PFSK-1 (cell line): Measurements from ENCODE around the gene TMEM106A.

Source experiments
- FOXP2 ChIP-seq: optimal IDR thresholded peaks from 2 replicates; pipeline ENCODE3; 2011; ENCODE audit warnings: borderline replicate concordance, control low read depth, inconsistent platforms; ENCODE audit not compliant: insufficient read depth; ENCODE audit errors: extremely low read length, extremely low read depth
- POLR2AphosphoS5 ChIP-seq: IDR thresholded peaks from 2 replicates; pipeline ENCODE4 v1.6.1; 2012; ENCODE audit warnings: low read depth, mild to moderate bottlenecking, control low read depth, low read length, moderate library complexity
- SIN3A ChIP-seq: IDR thresholded peaks from 2 replicates; pipeline ENCODE4 v1.6.1; 2012; ENCODE audit warnings: mild to moderate bottlenecking, low read length, moderate library complexity, borderline replicate concordance; ENCODE audit not compliant: insufficient read depth
- TAF1 ChIP-seq: IDR thresholded peaks from 2 replicates; pipeline ENCODE4 v1.6.1; 2012; ENCODE audit warnings: low read length, control low read depth, borderline replicate concordance; ENCODE audit not compliant: insufficient read depth
- TF ChIP-seq, protein P1 (sequence below), 2 experiments: IDR thresholded peaks; 2 replicates each; pipeline versions ENCODE4 v1.6.1 to v1.8.0; 2011 to 2012; ENCODE audit warnings: low read depth in 2 of 2, low read length in 2 of 2, control low read depth in 1 of 2, inconsistent platforms in 1 of 2, mild to moderate bottlenecking in 1 of 2, moderate library complexity in 1 of 2; ENCODE audit not compliant: insufficient read depth in 1 of 2

The TMEM106A gene

DNA sequence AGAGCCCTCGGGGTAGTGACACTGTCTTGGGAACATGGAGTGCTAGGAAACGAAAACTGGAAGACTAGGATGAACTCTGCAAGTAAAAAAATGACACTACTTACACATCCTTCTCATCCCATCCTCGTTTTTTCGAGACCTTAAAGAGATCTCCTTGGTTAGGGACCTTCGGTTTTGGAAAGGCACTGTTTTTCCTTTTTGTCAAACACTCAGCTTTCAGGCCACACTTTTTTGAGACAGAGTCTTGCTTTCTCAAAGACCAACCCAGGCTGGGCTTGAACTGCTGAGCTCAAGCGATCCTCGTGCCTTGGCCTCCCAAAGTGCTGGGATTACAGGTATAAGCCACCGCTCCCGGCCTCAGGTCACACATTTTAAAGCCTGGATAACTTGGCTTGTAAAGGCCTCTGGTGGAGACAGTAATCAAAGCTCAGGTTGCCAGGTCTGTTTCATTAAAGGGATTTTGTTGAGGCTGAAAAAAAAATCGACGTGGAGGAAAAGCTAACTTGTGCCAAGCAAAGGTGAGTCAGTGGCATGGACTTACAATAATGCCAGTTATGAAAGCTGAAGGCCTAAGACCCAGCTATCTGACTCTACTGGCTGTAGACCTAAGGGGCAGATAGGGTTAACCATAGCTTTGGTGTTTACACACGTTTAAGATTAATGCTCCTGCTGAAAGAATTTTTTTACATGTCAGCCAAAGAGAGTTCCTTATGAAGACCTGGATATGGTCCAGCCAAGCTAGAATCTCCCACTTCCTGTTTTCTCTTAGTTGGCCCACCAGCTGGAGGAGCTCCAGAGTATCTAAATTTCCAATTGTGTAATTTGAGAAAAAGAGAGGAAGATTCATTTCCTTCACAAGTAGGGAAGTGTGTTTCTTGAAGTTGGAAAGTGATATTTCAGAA lies 39.8 kb upstream of the TMEM106A start:
- TF ChIP-seq SIN3A, result peak; percentile 59; the same call in 1 of the 2 replicates
- no peak for TF ChIP-seq POLR2AphosphoS5
- peak; percentile 37; the same call in 1 of the 2 replicates for TF ChIP-seq TAF1
- TF ChIP-seq, protein P1, sequence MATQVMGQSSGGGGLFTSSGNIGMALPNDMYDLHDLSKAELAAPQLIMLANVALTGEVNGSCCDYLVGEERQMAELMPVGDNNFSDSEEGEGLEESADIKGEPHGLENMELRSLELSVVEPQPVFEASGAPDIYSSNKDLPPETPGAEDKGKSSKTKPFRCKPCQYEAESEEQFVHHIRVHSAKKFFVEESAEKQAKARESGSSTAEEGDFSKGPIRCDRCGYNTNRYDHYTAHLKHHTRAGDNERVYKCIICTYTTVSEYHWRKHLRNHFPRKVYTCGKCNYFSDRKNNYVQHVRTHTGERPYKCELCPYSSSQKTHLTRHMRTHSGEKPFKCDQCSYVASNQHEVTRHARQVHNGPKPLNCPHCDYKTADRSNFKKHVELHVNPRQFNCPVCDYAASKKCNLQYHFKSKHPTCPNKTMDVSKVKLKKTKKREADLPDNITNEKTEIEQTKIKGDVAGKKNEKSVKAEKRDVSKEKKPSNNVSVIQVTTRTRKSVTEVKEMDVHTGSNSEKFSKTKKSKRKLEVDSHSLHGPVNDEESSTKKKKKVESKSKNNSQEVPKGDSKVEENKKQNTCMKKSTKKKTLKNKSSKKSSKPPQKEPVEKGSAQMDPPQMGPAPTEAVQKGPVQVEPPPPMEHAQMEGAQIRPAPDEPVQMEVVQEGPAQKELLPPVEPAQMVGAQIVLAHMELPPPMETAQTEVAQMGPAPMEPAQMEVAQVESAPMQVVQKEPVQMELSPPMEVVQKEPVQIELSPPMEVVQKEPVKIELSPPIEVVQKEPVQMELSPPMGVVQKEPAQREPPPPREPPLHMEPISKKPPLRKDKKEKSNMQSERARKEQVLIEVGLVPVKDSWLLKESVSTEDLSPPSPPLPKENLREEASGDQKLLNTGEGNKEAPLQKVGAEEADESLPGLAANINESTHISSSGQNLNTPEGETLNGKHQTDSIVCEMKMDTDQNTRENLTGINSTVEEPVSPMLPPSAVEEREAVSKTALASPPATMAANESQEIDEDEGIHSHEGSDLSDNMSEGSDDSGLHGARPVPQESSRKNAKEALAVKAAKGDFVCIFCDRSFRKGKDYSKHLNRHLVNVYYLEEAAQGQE (IDR thresholded peaks at IDR 0.05; ENCODE audit: insufficient read depth in 1 of 2, low read depth in 2 of 2, low read length in 2 of 2), result no peak
- TF ChIP-seq FOXP2, result no peak

DNA sequence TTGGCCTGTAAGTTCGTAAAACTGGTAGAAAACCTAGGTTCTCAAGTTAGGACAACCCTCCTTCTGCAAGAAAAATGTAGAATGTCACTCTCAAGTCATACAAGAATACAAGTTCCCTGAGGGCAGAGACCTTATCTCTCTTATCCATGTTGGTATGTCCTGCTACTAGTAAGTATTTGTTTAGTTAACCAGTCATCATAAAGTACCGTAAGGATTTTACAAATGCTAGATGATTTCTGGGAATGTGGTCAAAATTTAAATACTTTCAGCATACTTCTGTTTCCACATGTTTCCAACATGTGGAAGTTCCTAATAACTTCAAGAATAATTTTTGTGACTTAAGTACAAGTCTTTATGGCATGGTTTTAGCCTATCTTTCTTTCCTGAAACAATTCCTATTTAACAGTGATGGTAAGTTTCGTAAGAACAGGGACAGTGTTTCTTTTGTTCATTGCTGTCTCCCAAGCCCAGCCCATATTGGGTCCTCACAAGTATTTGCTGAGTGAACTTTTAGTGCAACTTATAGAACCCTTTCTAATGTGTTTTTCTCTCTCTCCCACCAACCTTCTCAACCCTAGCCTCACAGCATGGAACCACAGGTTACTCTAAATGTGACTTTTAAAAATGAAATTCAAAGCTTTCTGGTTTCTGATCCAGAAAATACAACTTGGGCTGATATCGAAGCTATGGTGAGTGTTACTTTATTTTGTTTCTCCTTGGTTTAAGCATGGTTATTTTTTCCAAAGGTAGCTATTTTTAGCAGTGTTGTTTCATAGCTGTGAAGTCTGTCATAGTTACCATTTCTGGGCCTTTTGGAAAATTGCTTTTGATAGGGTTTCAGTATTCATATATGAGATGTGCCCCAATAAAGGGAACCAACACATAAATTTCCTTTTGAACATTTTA lies 36.2 kb upstream of the TMEM106A start:
- no peak for TF ChIP-seq POLR2AphosphoS5
- TF ChIP-seq, protein P1 (IDR thresholded peaks at IDR 0.05; ENCODE audit: insufficient read depth in 1 of 2, low read depth in 2 of 2, low read length in 2 of 2), result no peak
- TF ChIP-seq FOXP2, result no peak

DNA sequence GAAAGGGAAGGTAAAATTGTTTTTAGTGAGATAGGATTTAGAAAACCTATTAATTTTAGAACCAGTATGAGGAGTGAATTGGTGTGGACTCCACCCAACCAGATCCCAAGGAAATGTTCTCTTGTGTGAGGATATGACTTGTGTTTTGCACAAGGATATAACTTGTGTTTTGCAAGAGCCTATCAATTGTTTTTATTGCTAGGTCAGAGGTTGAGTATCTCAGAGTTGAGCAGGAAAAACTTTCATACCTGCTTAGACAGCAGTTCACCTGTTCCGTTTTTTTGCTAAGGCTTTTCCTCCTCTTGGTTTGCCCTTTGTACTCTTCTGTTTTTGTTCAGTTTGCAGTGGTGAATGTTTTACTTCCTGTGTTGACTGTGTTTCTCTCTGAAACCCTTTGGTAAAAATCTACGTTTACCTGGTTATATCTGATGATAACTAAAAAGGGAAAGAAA lies 35.5 kb upstream of the TMEM106A start:
- TF ChIP-seq POLR2AphosphoS5 (no peak), FOXP2 (no peak), TAF1 (no peak), SIN3A (no peak)
- TF ChIP-seq, protein P1 (IDR thresholded peaks at IDR 0.05; ENCODE audit: insufficient read depth in 1 of 2, low read depth in 2 of 2, low read length in 2 of 2), result no peak

DNA sequence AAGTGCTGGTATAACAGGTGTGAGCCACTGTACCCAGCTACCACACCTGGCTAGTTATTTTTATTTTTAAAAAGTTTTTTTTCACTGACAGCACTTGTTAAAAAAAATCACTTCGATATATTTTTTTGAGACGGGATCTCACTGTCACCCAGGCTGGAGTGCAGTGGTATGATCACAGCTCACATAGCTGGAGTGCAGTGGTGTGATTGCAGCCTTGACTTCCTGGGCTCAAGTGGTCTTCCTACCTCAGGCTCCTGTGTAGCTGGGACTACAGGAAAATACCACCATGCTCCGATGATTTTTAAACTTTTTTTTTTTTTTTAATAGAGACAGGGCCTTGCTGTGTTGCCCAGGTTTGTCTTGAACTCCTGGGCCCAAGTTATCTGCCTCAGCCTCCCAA lies 27.8 kb upstream of the TMEM106A start:
- no peak for TF ChIP-seq POLR2AphosphoS5

DNA sequence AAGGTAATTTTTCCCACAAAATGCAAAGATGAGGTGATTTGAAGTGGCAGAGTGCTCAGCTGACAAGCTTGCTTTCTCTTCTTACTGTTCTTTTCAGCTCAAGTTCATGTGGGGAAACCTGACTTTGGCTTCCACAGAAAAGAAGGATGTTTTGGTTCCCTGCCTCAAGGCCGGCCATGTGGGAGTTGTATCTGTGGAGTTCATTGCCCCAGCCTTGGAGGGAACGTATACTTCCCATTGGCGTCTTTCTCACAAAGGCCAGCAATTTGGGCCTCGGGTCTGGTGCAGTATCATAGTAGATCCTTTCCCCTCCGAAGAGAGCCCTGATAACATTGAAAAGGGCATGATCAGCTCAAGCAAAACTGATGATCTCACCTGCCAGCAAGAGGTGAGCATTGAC lies 18.4 kb upstream of the TMEM106A start:
- TF ChIP-seq, protein P1 (IDR thresholded peaks at IDR 0.05; ENCODE audit: insufficient read depth in 1 of 2, low read depth in 2 of 2, low read length in 2 of 2), result no peak
- no peak for TF ChIP-seq POLR2AphosphoS5
- TF ChIP-seq FOXP2, result no peak
